PFSK-1 (cell line): ENCODE data around the gene IGSF8.

Experiments used
- FOXP2 ChIP-seq: optimal IDR thresholded peaks from 2 replicates; pipeline ENCODE3; 2011; ENCODE audit warnings: borderline replicate concordance, control low read depth, inconsistent platforms; ENCODE audit not compliant: insufficient read depth; ENCODE audit errors: extremely low read length, extremely low read depth
- POLR2AphosphoS5 ChIP-seq: IDR thresholded peaks from 2 replicates; pipeline ENCODE4 v1.6.1; 2012; ENCODE audit warnings: low read depth, mild to moderate bottlenecking, control low read depth, low read length, moderate library complexity
- REST ChIP-seq, 2 experiments: IDR thresholded peaks; 2 replicates each; pipeline versions ENCODE4 v1.6.1 to v1.8.0; 2011 to 2012; ENCODE audit warnings: low read depth in 2 of 2, low read length in 2 of 2, control low read depth in 1 of 2, inconsistent platforms in 1 of 2, mild to moderate bottlenecking in 1 of 2, moderate library complexity in 1 of 2; ENCODE audit not compliant: insufficient read depth in 1 of 2
- SIN3A ChIP-seq: IDR thresholded peaks from 2 replicates; pipeline ENCODE4 v1.6.1; 2012; ENCODE audit warnings: mild to moderate bottlenecking, low read length, moderate library complexity, borderline replicate concordance; ENCODE audit not compliant: insufficient read depth
- TAF1 ChIP-seq: IDR thresholded peaks from 2 replicates; pipeline ENCODE4 v1.6.1; 2012; ENCODE audit warnings: low read length, control low read depth, borderline replicate concordance; ENCODE audit not compliant: insufficient read depth

The IGSF8 gene

GRCh38 chr1:160136121-160136925 is 37.9 kb upstream of the IGSF8 start:
- no peak for TF ChIP-seq FOXP2
- TF ChIP-seq TAF1: no peak
- no peak for TF ChIP-seq REST (IDR thresholded peaks at IDR 0.05; ENCODE audit: insufficient read depth in 1 of 2, low read depth in 2 of 2, low read length in 2 of 2)
- TF ChIP-seq SIN3A: no peak
- TF ChIP-seq POLR2AphosphoS5: no peak

- TF ChIP-seq POLR2AphosphoS5 (no peak), TAF1 (no peak)
Measured at GRCh38 chr1:160134791-160135572, 36.6 kb upstream of the IGSF8 start.

GRCh38 chr1:160133990-160134770 is 35.8 kb upstream of the IGSF8 start:
- no peak for TF ChIP-seq POLR2AphosphoS5
- no peak for TF ChIP-seq REST (IDR thresholded peaks at IDR 0.05; ENCODE audit: insufficient read depth in 1 of 2, low read depth in 2 of 2, low read length in 2 of 2)
- TF ChIP-seq SIN3A: no peak
- no peak for TF ChIP-seq TAF1
- TF ChIP-seq FOXP2: no peak

- TF ChIP-seq SIN3A (no peak), REST (IDR thresholded peaks at IDR 0.05; ENCODE audit: insufficient read depth in 1 of 2, low read depth in 2 of 2, low read length in 2 of 2) (no peak), TAF1 (no peak), POLR2AphosphoS5 (no peak), FOXP2 (no peak)
Measured at GRCh38 chr1:160131803-160132565, 33.6 kb upstream of the IGSF8 start.

- no peak for TF ChIP-seq POLR2AphosphoS5
- TF ChIP-seq REST (IDR thresholded peaks at IDR 0.05; ENCODE audit: insufficient read depth in 1 of 2, low read depth in 2 of 2, low read length in 2 of 2): no peak
- no peak for TF ChIP-seq SIN3A
- TF ChIP-seq TAF1: no peak
- TF ChIP-seq FOXP2: no peak
Measured at GRCh38 chr1:160130939-160131338, 32.5 kb upstream of the IGSF8 start.
